ENCODE data around the gene C1orf21.

DNA sequence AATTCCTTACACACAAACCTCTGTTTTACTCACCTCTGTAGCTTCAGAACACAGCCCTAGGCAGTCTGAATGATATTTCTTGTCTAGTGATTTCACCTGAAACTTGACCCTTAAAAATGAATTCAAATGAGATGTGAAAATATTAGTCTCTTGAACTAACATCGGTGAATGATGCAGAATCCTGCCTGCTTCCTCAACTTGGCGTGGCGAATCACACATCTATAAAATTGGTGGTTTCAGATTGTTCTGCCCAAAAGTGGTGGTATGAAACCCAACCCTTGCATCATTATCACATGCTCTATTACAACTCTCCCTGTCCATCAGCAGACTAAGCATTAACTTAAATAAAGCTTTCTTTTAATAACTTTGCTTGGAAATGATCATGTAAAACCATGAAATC lies 26.9 kb upstream of the C1orf21 start:
- TF ChIP-seq TAF1 (IDR thresholded peaks at IDR 0.05; ENCODE audit: low read depth, low read length): no peak
- TF ChIP-seq POLR2AphosphoS5 (IDR thresholded peaks at IDR 0.05; ENCODE audit: low read depth, low read length): no peak
- TF ChIP-seq POLR2A (IDR thresholded peaks at IDR 0.05; ENCODE audit: low read depth, low read length): no peak
- TF ChIP-seq PAX5 (IDR thresholded peaks at IDR 0.05; ENCODE audit: insufficient read depth, low read length, severe bottlenecking): no peak

All from GM12891 (cell line).